Measurements from ENCODE around the gene TOM1L2.

Gene TOM1L2

DNA sequence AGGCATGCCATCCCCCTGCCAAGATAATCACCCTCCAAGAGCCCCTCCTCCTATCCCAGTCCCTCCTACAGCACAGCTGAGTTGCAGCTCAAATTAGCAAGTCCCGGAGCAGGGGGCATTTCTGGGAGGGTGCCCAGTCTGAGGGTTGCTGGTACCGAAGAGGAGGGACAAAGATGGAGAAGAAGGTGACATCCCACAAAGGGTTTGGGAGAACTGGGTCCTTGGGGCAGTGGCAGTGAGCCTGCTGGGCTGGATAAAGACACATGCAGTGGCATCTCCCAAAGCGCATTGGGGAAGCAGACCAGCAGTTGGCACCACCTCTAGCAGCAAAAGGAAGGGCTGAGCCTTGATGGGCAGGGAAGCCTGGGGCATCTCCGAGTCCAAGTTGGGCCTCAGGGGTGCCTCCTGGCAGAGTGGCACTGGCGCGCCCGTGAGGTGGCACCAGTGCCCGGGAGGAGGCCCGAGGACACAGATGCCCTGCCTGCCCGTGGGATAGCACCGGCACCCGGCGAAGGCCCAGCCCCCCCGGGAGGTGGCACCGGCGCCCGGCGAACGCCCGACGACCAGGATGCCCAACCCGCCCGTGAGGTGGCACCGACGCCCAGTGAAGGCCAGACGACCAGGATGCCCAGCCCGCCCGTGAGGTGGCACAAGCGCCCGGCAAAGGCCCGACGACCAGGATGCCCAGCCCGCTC, 622 bp downstream of the TOM1L2 start:
- peak overlapping the region; percentile 84 for H3K27ac ChIP-seq
- ChIA-PET CTCF (no interaction called here), POLR2A (ENCODE audit: low non-redundant PET) (interaction anchor here (1.6 kb wide), 1 partner anchor 135 kb away, joined by 3 read pairs; the partner anchor contains the start of gene SREBF1)
- DNase-seq (ENCODE audit: low spot score) = no peak
- TF ChIP-seq, protein P1, sequence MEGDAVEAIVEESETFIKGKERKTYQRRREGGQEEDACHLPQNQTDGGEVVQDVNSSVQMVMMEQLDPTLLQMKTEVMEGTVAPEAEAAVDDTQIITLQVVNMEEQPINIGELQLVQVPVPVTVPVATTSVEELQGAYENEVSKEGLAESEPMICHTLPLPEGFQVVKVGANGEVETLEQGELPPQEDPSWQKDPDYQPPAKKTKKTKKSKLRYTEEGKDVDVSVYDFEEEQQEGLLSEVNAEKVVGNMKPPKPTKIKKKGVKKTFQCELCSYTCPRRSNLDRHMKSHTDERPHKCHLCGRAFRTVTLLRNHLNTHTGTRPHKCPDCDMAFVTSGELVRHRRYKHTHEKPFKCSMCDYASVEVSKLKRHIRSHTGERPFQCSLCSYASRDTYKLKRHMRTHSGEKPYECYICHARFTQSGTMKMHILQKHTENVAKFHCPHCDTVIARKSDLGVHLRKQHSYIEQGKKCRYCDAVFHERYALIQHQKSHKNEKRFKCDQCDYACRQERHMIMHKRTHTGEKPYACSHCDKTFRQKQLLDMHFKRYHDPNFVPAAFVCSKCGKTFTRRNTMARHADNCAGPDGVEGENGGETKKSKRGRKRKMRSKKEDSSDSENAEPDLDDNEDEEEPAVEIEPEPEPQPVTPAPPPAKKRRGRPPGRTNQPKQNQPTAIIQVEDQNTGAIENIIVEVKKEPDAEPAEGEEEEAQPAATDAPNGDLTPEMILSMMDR (conservative IDR thresholded peaks at IDR 0.05; ENCODE audit: low read depth) = no peak

GRCh38 chr17:17970699-17971430, 1.3 kb downstream of the TOM1L2 start:
- POLR2A ChIA-PET (ENCODE audit: low non-redundant PET) = no interaction called here
- CTCF ChIA-PET = no interaction called here
- H3K27ac ChIP-seq = peak overlapping the region; percentile 84
- TF ChIP-seq, protein P1 (conservative IDR thresholded peaks at IDR 0.05; ENCODE audit: low read depth) = no peak
- no peak for DNase-seq (ENCODE audit: low spot score)

- ChIA-PET POLR2A (ENCODE audit: low non-redundant PET) (no interaction called here), CTCF (interaction anchor here (0.6 kb wide), 1 partner anchor 58 kb away, joined by 3 read pairs; no protein-coding TSS in a partner anchor)
- H3K27ac ChIP-seq = no peak overlapping the region
- TF ChIP-seq, protein P1 (conservative IDR thresholded peaks at IDR 0.05; ENCODE audit: low read depth) = no peak
- DNase-seq (ENCODE audit: low spot score) = no peak
Observed at GRCh38 chr17:17966399-17966798, 5.8 kb downstream of the TOM1L2 start.

DNA sequence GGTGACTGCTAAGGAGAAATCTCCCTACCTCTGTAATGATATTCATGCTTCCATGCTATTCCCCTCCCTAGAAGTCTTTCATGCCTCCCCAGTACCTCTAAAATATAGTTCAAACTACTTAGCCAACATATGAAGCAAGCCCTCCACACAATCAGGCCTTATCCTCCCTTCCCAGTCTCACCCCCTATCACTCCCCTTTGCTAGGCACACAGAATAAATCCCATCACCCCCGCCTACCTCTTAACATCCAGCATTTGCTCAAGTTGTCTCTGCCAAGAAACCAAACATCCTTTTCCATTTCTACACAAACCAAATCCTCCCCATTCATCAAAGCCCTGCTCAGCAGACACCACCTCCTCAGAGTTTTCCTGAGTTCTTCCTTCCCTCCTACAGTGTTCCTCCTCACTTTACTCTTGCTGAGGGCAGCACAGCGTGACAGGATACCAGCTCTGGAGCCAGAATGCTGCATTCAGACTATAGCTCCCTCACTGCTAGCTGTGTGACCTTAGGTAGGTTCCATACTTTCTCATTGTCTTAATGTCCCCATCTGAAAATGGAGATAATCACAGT, 7.0 kb downstream of the TOM1L2 start:
- ChIA-PET POLR2A (ENCODE audit: low non-redundant PET) (no interaction called here), CTCF (no interaction called here)
- no peak for DNase-seq (ENCODE audit: low spot score)
- TF ChIP-seq, protein P1 (conservative IDR thresholded peaks at IDR 0.05; ENCODE audit: low read depth) = no peak
- no peak overlapping the region for H3K27ac ChIP-seq

- no peak for DNase-seq (ENCODE audit: low spot score)
- TF ChIP-seq, protein P1 (conservative IDR thresholded peaks at IDR 0.05; ENCODE audit: low read depth) = no peak
- ChIA-PET CTCF (interaction anchor here (0.5 kb wide), 1 partner anchor 40 kb away, joined by 4 read pairs; no protein-coding TSS in a partner anchor), POLR2A (ENCODE audit: low non-redundant PET) (no interaction called here)
- H3K27ac ChIP-seq = no peak overlapping the region
Observed at GRCh38 chr17:17964710-17965109, 7.5 kb downstream of the TOM1L2 start.

DNA sequence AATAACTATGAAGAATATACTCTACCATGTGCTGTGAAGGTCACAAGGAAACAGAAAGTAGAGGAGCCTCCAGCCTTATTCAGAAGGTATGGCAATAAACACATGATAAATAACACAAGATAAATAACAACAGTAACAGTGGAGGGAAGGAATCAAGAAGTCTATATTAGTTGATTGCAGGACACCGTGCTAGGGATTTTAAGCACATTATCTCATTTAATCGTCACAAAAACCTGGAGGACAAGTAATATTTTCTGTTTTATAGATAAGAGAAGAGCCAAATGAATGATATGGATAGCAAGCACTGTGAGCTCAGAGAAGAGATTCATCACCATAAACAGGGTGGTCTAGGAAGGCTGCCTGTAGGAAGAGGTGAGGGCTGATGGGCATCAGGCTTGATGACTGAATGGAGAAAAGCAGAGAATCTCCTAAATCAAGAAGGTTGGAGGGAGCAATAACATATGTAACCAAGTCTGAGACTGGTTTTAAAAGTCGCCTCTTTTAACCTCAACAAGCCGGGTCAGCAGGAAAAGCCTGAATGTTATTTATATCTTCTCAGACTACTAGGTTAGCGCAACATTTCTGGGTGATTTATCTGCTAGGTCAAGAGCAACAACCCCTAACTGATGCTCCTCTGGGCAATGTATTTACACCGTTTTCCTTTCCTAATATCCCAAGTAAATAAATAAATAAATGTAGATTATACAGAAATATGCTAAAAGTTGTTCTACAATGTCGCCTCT, 8.3 kb downstream of the TOM1L2 start:
- ChIA-PET POLR2A (ENCODE audit: low non-redundant PET) (interaction anchor here (0.8 kb wide), 1 partner anchor 107 kb away, joined by 3 read pairs; no protein-coding TSS in a partner anchor), CTCF (interaction anchor here (0.7 kb wide), 1 partner anchor 68 kb away, joined by 3 read pairs; no protein-coding TSS in a partner anchor)
- DNase-seq (ENCODE audit: low spot score) = no peak
- TF ChIP-seq, protein P1 (conservative IDR thresholded peaks at IDR 0.05; ENCODE audit: low read depth) = no peak
- no peak overlapping the region for H3K27ac ChIP-seq
